ENCODE data around the gene VWA1. TPM values are rescaled to one million over a fixed set of nuclear protein-coding genes. Genes with fewer than 3 reads are reported as not detected.
"Not testable (repeated sequence)": the region's sequence is repeated elsewhere in the genome, so short reads cannot be mapped to it uniquely, and the experiment has no call there.

VWA1 gene
- total RNA-seq, 2 donors from 2014 or later, result 0.84 to 6.2 TPM

DNA sequence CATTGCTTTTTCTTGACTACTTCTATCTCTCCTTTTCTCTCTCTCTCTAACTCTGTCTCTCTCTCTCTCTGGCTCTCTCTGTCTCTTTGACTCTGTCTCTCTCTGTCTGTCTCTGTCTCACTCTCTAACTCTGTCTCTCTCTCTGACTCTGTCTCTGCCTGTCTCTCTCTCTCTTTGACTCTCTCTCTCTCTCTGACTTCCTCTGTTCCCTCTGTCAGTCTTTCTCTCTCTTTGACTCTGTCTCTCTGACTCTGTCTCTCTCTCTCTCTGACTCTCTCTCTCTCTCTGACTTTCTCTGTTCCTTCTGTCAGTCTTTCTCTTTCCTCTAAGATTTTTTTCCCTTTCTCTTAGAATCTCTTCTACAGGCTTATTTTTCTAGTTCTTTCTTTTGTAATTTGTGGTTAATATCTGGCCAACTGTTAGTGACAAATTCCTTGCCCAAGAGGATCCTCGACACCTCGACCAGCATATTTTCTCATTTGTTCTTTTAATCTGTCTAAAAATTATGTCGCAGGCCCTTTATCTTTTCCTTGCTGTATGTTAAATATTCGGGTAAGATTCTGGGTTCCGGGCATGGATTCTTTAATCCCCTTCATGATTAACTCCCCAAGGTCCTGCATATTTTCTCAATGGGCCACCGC lies 13.7 kb downstream of the VWA1 start, which contains the start of gene ATAD3C:
ATAD3C (plus strand) TSS at position 591 of the 641 bp plus-strand sequence. CDS start 995 bp downstream, outside the sequence.
- no peaks in the 10 kb centered on the region for H3K9me3 Mint-ChIP-seq
- no peak within 1 kb of the TSS for H3K27ac Mint-ChIP-seq
- ATAC-seq (replicated peaks), result no peak
- no peaks in the 10 kb centered on the region for H3K36me3 Mint-ChIP-seq (ENCODE audit: low read depth)
- no peaks in the 10 kb centered on the region for H3K4me1 Mint-ChIP-seq
- peaks cover 4% of the 10 kb centered on the region for H3K27me3 Mint-ChIP-seq
- no peak within 1 kb of the TSS for H3K4me3 Mint-ChIP-seq

DNA sequence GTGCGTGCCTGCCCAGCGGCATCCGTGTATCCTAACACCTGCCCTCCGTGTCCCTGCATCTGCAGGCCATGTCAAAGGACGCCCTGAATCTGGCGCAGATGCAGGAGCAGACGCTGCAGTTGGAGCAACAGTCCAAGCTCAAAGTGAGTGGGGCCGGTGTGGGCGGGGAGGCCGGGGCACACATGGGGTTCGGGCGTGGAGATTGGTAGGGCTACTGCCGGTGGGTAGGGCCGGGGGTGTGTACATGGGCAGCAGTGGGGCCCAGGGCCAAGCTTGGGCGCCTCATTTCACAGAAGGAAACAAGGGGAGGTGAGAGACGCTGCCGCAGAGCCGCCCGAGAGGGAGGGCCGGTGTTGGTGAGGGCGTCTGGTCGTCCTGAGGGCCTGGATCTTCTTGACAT lies 15.1 kb downstream of the VWA1 start:
- H3K27me3 Mint-ChIP-seq; H3K4me3 Mint-ChIP-seq; H3K27ac Mint-ChIP-seq; H3K36me3 Mint-ChIP-seq (ENCODE audit: low read depth); H3K9me3 Mint-ChIP-seq; H3K4me1 Mint-ChIP-seq; ATAC-seq (replicated peaks): not testable (repeated sequence)

DNA sequence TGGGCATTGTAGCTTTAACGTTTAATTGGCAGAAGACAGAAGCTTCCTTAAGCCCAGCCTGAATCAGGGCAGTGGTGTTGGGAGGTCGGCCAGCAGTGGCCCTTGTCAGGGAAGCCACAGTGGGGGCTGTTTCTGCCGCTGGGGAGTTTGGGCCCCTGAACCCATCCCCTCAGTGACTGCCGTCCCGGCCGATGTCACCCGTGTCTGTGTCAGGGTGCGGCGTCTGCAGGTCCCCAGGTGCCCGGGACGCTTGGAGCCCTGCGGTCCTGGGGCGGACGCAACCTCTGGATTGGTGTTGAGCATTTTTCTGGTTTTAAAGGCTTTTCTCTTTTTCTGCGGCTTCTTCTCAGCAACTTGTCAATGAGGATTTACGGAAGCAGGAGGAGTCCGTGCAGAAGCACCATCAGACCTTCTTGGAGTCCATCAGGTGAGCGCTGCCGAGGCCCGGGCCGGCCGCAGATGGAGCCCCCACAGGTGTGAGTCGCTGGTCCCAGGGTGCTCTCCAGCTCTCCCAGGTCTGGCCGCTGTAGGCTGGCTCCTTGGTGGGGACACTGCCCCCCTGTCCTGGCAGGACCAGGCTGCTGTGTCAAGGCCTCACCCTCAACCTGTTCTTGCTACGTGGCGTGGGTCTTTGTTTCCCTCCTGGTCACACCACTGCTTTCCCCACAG lies 16.3 kb downstream of the VWA1 start:
- no peaks in the 10 kb centered on the region for H3K9me3 Mint-ChIP-seq
- no peaks in the 10 kb centered on the region for H3K4me1 Mint-ChIP-seq
- peaks cover 4% of the 10 kb centered on the region for H3K27me3 Mint-ChIP-seq
- no peak overlapping the region for H3K4me3 Mint-ChIP-seq
- H3K36me3 Mint-ChIP-seq (ENCODE audit: low read depth), result no peaks in the 10 kb centered on the region
- no peak overlapping the region for H3K27ac Mint-ChIP-seq
- no peak for ATAC-seq (replicated peaks)

DNA sequence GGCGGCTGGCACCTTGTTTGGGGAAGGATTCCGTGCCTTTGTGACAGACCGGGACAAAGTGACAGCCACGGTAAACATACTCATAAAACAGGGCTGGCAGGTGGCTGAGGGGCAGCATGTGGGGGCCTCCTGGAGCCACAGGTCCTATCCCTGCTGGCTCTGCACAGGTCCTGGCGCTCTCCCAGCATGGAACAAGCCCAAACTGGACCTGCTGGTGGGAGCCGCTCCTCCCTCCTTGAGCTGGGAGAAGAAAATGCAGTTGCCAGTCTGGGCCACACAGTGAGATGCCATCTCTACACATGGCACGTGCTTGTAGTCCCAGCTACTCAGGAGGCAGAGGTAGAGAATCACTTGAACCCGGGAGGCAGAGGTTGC lies 16.9 kb downstream of the VWA1 start:
- not testable (repeated sequence) for ATAC-seq (replicated peaks); H3K4me1 Mint-ChIP-seq; H3K4me3 Mint-ChIP-seq; H3K36me3 Mint-ChIP-seq (ENCODE audit: low read depth); H3K9me3 Mint-ChIP-seq; H3K27ac Mint-ChIP-seq; H3K27me3 Mint-ChIP-seq

DNA sequence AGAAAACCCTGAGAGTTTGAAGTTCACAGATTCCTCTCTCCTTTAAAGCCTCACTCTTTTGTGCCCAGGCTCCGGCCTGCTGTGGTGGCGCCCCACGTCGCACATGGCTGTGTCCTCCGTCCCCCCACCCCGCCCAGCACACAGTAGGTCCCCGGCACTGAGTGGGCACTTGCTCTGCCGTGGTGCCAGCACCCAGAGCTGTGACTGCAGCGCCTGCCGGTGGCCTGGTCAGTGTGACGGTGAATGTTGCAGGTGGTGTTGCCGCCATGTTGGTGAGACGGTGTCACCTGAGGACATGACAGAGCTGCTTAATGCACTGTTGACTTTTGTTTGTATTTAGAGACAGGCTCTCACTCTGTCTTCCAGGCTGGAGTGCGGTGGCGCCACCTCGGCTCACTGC lies 17.4 kb downstream of the VWA1 start:
- Mint-ChIP-seq H3K9me3 (no peaks in the 10 kb centered on the region), H3K4me3 (no peak overlapping the region), H3K27ac (no peak overlapping the region), H3K27me3 (peaks cover 4% of the 10 kb centered on the region), H3K4me1 (no peaks in the 10 kb centered on the region), H3K36me3 (ENCODE audit: low read depth) (no peaks in the 10 kb centered on the region)
- ATAC-seq (replicated peaks), result no peak

DNA sequence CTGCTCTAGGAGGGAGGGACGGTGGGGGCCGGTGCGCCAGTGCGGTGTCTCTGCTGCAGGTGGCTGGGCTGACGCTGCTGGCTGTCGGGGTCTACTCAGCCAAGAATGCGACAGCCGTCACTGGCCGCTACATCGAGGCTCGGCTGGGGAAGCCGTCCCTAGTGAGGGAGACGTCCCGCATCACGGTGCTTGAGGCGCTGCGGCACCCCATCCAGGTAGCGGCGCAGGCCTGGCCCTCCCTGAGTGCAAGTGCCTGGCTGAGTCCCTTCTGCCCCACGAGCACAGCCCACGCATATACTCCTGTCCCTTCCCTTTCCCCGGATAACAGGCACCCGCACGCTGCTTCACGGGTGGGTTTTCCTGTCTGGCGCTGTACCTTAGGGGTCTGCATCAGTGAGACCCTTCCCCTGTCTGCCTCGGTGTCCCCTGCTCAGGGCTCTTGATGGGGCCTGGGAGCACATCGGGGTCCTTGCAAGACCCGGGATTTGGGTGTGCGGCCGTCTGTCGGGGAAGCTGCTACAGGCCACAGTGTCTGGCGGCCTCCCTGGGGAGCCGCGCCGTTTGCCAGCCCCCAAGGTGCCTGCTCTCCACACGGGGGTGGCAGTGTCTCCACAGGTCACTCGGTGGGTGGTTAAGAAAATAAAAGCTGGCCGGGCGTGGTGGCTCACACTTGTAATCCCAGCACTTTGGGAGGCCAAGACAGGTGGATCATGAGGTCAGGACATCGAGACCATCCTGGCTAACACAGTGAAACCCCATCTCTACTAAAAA lies 19.0 kb downstream of the VWA1 start:
- not testable (repeated sequence) for H3K36me3 Mint-ChIP-seq (ENCODE audit: low read depth); H3K27ac Mint-ChIP-seq; H3K4me3 Mint-ChIP-seq; H3K9me3 Mint-ChIP-seq; H3K27me3 Mint-ChIP-seq; H3K4me1 Mint-ChIP-seq; ATAC-seq (replicated peaks)

DNA sequence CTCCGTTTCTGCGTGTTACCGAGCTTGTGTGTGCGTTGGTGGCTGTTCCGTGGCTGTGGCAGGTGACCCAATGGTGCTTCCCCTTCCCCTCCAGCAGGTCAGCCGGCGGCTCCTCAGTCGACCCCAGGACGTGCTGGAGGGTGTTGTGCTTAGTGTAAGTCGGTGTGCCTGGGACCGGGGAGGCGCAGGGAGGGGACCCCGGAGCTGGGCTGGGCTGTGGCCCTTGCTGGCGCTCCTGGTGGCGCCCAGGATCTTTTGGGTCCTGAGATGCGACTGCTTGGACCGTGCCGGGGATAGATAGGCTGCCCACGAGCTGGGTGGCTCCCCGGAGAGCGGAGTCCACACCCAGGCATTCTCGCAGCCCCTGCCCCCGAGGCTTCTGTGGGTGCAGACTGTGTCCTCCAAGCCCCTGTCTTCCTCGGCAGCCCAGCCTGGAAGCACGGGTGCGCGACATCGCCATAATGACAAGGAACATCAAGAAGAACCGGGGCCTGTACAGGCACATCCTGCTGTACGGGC lies 19.9 kb downstream of the VWA1 start:
- Mint-ChIP-seq H3K27ac (no peak overlapping the region), H3K27me3 (no peaks in the 10 kb centered on the region), H3K4me1 (no peaks in the 10 kb centered on the region), H3K4me3 (no peak overlapping the region), H3K9me3 (no peaks in the 10 kb centered on the region), H3K36me3 (ENCODE audit: low read depth) (no peaks in the 10 kb centered on the region)
- ATAC-seq (replicated peaks), result no peak

DNA sequence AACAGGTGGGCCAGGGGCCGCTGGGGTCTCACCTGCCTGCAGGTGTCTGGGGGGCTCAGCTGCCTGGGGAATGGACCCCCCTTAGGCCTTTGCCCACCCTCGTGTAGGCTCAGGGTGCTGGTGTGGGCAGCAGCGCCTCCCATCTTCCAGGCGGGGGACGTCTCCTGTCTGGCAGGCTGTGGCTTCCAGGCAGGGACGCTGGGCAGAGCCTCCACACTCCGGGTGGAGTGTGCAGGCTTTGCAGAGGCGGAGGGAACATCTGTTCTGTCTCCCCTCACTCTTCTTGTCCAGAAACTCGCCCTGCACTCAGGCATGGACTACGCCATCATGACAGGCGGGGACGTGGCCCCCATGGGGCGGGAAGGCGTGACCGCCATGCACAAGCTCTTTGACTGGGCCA lies 20.4 kb downstream of the VWA1 start:
- H3K4me1 Mint-ChIP-seq; H3K4me3 Mint-ChIP-seq; H3K27ac Mint-ChIP-seq; H3K9me3 Mint-ChIP-seq; H3K36me3 Mint-ChIP-seq (ENCODE audit: low read depth); H3K27me3 Mint-ChIP-seq; ATAC-seq (replicated peaks): not testable (repeated sequence)

DNA sequence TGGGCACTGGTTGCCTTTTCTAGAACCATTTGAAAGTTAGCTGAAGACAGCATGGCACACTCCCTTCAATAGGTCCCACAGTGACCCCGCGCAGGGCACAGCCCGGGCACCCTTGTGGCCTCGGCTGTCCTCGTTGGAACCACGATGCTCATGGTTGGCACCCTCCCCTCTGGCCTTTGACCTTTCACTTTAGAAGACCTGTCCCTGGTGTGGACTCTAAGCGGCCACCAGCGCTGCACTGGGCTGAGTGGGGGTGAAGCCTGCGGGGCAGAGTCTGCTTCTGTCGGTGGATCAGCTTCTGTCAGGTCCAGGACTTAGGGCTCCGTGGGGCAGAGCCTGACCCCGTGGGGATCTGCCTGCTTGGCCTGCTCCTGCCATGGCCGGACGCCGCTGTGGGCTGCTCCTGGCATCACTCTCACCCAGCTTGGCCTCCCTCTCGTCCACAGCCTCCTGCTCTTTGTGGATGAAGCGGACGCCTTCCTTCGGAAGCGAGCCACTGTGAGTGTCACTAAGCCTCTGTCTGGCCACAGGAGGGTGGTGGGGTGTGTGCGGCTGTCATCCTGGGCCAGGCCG lies 21.3 kb downstream of the VWA1 start:
- H3K27me3 Mint-ChIP-seq; H3K4me1 Mint-ChIP-seq; ATAC-seq (replicated peaks); H3K4me3 Mint-ChIP-seq; H3K36me3 Mint-ChIP-seq (ENCODE audit: low read depth); H3K27ac Mint-ChIP-seq; H3K9me3 Mint-ChIP-seq: not testable (repeated sequence)

DNA sequence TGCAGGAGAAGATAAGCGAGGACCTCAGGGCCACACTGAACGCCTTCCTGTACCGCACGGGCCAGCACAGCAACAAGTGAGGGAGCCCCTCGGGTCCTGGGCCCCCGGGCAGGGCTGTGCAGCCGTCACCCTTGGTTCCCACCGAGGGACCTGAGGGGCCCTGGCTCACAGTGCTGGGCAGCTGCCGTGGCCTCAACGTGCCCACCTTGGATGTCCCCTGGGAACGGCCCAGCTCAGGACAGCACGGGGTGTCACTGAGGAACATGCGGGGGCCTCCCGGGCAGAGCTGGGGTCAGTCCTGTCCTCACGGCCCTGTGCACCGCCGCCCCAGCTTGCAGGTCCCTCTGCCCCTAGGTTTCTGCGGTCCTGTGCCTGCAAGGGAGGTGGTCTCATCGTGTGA lies 23.7 kb downstream of the VWA1 start:
- H3K27me3 Mint-ChIP-seq; H3K36me3 Mint-ChIP-seq (ENCODE audit: low read depth); ATAC-seq (replicated peaks); H3K4me1 Mint-ChIP-seq; H3K27ac Mint-ChIP-seq; H3K9me3 Mint-ChIP-seq; H3K4me3 Mint-ChIP-seq: not testable (repeated sequence)

DNA sequence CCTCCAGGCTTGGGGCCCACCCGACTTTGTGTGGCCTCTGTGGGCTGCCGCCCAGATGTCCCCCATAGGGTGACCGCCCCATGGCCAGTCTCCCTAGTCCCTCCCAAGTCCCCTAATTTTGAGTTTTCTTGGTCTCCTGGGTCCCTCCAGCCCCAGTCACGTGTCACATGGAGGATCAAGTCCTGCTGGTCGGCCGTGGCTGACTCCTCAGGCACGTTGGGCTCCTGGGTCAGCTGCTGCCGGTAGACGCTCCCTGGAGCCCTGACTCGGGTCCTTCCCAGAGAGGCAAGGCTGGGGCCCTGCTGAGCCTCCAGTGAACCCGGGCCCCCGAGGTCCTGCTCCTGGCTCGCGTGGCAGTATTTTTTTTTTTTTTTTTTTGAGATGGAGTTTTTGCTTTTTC lies 24.2 kb downstream of the VWA1 start:
- not testable (repeated sequence) for ATAC-seq (replicated peaks)

DNA sequence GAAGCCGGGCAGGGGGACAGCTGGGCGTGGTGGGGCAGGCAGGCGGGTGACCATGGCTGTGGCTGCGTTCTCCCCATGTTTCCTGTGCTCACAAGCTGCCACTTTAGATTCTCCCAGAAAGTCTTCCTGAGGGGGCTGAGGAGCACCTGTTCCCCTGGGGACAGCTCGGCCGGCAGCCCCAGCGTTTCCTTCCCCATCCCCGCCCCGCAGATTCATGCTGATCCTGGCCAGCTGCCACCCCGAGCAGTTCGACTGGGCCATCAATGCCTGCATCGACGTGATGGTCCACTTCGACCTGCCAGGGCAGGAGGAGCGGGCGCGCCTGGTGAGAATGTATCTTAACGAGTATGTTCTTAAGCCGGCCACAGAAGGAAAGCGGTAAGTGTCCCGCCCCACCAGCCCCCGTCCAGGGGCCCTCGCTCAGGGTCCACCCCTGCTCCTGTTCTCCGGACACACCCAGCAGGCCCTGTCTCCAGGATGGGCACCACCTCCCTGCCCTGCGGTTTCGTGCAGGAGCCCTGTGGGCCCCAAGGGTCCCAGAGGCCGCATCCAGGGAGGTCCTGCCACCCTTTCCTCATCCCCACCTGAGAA lies 25.1 kb downstream of the VWA1 start:
- Mint-ChIP-seq H3K4me3 (no peak overlapping the region), H3K36me3 (ENCODE audit: low read depth) (no peaks in the 10 kb centered on the region), H3K27me3 (peaks cover 3% of the 10 kb centered on the region), H3K27ac (no peak overlapping the region), H3K4me1 (no peaks in the 10 kb centered on the region), H3K9me3 (no peaks in the 10 kb centered on the region)
- ATAC-seq (replicated peaks), result no peak

More for the DNA sequence above, 24.2 kb downstream of the VWA1 start:
- H3K4me1 Mint-ChIP-seq; H3K9me3 Mint-ChIP-seq; H3K27ac Mint-ChIP-seq; H3K27me3 Mint-ChIP-seq; H3K4me3 Mint-ChIP-seq; H3K36me3 Mint-ChIP-seq (ENCODE audit: low read depth): not testable (repeated sequence)

DNA sequence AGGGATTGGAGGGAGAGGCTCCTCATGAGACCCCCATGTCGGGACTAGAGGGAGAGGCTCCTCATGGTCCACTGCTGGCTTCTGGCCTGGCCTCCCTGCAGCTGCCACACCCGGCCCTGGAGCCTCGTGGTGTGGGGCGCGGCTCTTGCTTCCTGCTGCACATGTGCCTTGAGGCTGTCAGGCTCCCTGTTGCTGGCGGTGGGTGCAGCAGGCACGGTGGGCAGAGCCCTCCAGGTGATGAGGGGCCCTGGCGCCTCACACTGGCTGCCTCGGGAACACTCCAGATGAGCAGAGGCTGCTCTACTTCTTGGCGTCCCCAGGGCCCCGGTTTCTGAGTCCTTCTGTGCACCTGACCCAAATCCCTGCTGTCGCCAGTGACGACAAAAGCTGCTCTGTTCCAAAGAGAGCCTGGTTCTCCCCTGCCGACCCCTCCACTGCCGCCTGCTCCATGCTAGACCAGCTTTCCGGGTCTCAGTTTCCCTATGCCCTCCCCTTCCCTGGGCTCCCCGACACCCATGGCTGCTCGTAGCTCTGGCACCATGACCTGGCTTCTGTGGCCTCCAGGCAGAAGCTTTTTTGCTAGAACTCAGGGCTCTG lies 26.3 kb downstream of the VWA1 start:
- no peaks in the 10 kb centered on the region for H3K9me3 Mint-ChIP-seq
- no peaks in the 10 kb centered on the region for H3K4me1 Mint-ChIP-seq
- H3K36me3 Mint-ChIP-seq (ENCODE audit: low read depth), result no peaks in the 10 kb centered on the region
- H3K27me3 Mint-ChIP-seq, result peaks cover 3% of the 10 kb centered on the region
- H3K4me3 Mint-ChIP-seq, result peak overlapping the region; percentile 61
- no peak for ATAC-seq (replicated peaks)
- peak overlapping the region; percentile 73 for H3K27ac Mint-ChIP-seq

DNA sequence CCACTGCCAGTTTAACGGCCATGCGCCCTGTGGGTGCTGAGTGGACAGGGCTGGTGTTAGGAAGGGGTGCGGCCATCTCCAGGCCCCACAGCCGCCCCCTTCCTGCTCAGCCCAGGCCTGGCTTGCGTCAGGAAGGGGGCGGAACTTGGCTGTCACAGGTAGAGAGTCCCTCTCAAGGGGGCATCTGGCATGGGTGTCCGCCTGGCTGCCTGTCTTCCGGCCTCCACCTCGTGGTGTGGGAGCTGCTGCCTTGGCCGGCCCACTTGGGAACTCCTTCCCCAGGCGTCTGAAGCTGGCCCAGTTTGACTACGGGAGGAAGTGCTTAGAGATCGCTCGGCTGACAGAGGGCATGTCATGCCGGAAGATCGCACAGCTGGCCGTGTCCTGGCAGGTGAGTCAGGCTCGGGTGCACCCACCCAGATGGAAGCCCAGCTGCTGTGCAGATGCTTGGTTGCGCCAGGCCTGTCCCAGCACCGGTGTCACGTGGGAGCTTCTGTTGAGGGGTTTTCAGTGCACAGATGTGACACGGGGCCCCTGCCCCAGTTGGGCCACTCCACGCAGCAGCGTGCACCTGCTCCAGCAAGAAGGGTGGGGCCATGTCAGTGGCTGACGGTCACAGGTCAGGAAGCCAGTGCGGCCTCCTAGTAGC lies 27.0 kb downstream of the VWA1 start:
- peaks cover 3% of the 10 kb centered on the region for H3K27me3 Mint-ChIP-seq
- peak overlapping the region; percentile 73 for H3K27ac Mint-ChIP-seq
- H3K4me1 Mint-ChIP-seq, result no peaks in the 10 kb centered on the region
- peak overlapping the region; percentile 61 for H3K4me3 Mint-ChIP-seq
- no peaks in the 10 kb centered on the region for H3K9me3 Mint-ChIP-seq
- ATAC-seq (replicated peaks), result peak; percentile 87
- no peaks in the 10 kb centered on the region for H3K36me3 Mint-ChIP-seq (ENCODE audit: low read depth)
